Pancreas (tissue), 10 donors: Measurements from ENCODE around the gene AFF3. TPM values are rescaled to one million over a fixed set of nuclear protein-coding genes. Genes with fewer than 3 reads are reported as not detected.

Experiments
- ATAC-seq, 4 donors: fragments of 200-7000 bp; cut with Tn5 transposase; one replicate each; pipeline versions ENCODE4 v1.8.0 to v1.9.1; 2020; ENCODE audit warnings: mild to moderate bottlenecking in 4 of 4, moderate library complexity in 4 of 4
- DNase-seq, 6 donors: peaks; one replicate each; pipeline ENCODE4 v3.0.0-alpha.2; 2020
- FAIRE-seq: peaks from 2 replicates; lab custom pipeline; 2012; peaks lifted over from hg19 to GRCh38; lab: Jason Lieb, UNC
- H3K27ac ChIP-seq, 4 donors: fragments of 200-600 bp; sonication (generic); 1 replicate in 3 of 4; 2 replicates in 1 of 4; pipeline versions ENCODE4 v1.5.0 to v1.8.0; 2020
- H3K27me3 ChIP-seq, 4 donors: fragments of 200-600 bp; one replicate each; pipeline ENCODE4 v1.8.0; 2021
- H3K36me3 ChIP-seq, 3 donors: fragments of 200-600 bp; sonication (generic) in 1 of 3; one replicate each; pipeline versions ENCODE4 v1.5.0 to v1.8.0; 2020 to 2021
- H3K4me1 ChIP-seq, 3 donors: fragments of 200-600 bp; one replicate each; pipeline ENCODE4 v1.8.0; 2021
- H3K4me3 ChIP-seq, 4 donors: fragments of 200-600 bp; sonication (generic) in 2 of 4; one replicate each; pipeline versions ENCODE4 v1.5.0 to v1.8.0; 2020 to 2021
- H3K9me3 ChIP-seq, 4 donors: fragments of 200-600 bp; one replicate each; pipeline ENCODE4 v1.8.0; 2021
- CTCF ChIP-seq, 4 donors: fragments of 200-600 bp; sonication (generic) in 3 of 4; IDR thresholded peaks; one replicate each; pipeline versions ENCODE4 v1.5.0 to v1.8.0; 2021; ENCODE audit warnings: antibody characterized with exemption in 4 of 4
- WGBS, 2 donors: extraction: QIAGEN DNeasy Blood & Tissue Kit; methylation state at CpG; one replicate each; pipeline ENCODE4 v1.1.7; 2013; 5-methylcytosine and 5-hydroxymethylcytosine counted together
- intact Hi-C, 3 donors: fragments of 100-400 bp; cut with DNase I; formaldehyde crosslinking; loops; one replicate each; pipeline versions ENCODE4 v1.11.1 to v1.14.2; 2022
- polyA plus RNA-seq, 2 donors: library from polyadenylated mRNA; stranded (reverse); fragments of 200-250 nt; gene quantifications; one replicate each; pipeline ENCODE4 v1.2.3, GENCODE V29; 2013
- total RNA-seq, 6 donors: library from RNA; stranded (reverse); fragmentation: NEBNext Ultra II Directional in 4 of 6; extraction: Animal tissue kit (Norgen Biotek cat#: 25700) in 4 of 6; gene quantifications; one replicate each; pipeline versions ENCODE4 v1.2.1 to v1.2.4, GENCODE V29; 2021 to 2023
- donor health status: healthy with polysubstance abuse.
- donor health status: DM: no; HTN: no; CAD: no; lungs with moderate emphysema.
- donor health status: DM: no; HTN: no; CAD: no.
- donor health status: control.
- donor health status: control.
- donor health status: Bipolar disorder and iron deficiency.
- donor health status: DM: yes; HTN: yes; CAD: no.
- donor health status: DM: no; HTN: no; CAD: no.
- donor health status: DM: no; HTN: no; CAD: no.
- donor health status: DM: yes; HTN: yes; CAD: no.

The AFF3 gene
- total and polyA plus RNA-seq, 8 donors: 0.19 to 1.1 (median 0.54) TPM

GRCh38 chr2:99900556-99900955 is 241.8 kb downstream of the AFF3 start:
- Histone ChIP-seq H3K36me3 (no peaks in the 10 kb centered on the region), H3K27ac (no peak overlapping the region), H3K4me3 (no peak overlapping the region), H3K4me1 (peaks cover 0 to 6% (median 0%) of the 10 kb centered on the region in 3 donors), H3K27me3 (no peaks in the 10 kb centered on the region), H3K9me3 (no peaks in the 10 kb centered on the region)
- ATAC-seq (peak in 3 of 4 donors; percentile 60 to 79 (median 73)), FAIRE-seq (no peak), DNase-seq (peak in 1 of 6 donors; percentile 14)
- intact Hi-C loops: no loop called here
- no peak for TF ChIP-seq CTCF (IDR thresholded peaks at IDR 0.05)
- 76 to 85% methylated on average over 7 of the region's 7 CpGs for WGBS, 2 donors

- DNase-seq: no peak
- TF ChIP-seq CTCF (IDR thresholded peaks at IDR 0.05): no peak
- H3K9me3 ChIP-seq: no peaks in the 10 kb centered on the region
- FAIRE-seq: no peak
- intact Hi-C loops: no loop called here
- no peak overlapping the region for H3K27ac ChIP-seq
- H3K36me3 ChIP-seq: no peaks in the 10 kb centered on the region
- H3K4me3 ChIP-seq: no peak overlapping the region
- no peak for ATAC-seq
- H3K4me1 ChIP-seq: peaks cover 0 to 6% (median 0%) of the 10 kb centered on the region in 3 donors
- no peaks in the 10 kb centered on the region for H3K27me3 ChIP-seq
- WGBS, 2 donors: 60 to 64% methylated on average over 3 of the region's 3 CpGs
Measured at GRCh38 chr2:99899882-99900281, 242.5 kb downstream of the AFF3 start.

- intact Hi-C loops: no loop called here
- ATAC-seq: peak in 3 of 4 donors; percentile 22 to 61 (median 47)
Measured at GRCh38 chr2:99899058-99899855, 243.1 kb downstream of the AFF3 start.

DNA sequence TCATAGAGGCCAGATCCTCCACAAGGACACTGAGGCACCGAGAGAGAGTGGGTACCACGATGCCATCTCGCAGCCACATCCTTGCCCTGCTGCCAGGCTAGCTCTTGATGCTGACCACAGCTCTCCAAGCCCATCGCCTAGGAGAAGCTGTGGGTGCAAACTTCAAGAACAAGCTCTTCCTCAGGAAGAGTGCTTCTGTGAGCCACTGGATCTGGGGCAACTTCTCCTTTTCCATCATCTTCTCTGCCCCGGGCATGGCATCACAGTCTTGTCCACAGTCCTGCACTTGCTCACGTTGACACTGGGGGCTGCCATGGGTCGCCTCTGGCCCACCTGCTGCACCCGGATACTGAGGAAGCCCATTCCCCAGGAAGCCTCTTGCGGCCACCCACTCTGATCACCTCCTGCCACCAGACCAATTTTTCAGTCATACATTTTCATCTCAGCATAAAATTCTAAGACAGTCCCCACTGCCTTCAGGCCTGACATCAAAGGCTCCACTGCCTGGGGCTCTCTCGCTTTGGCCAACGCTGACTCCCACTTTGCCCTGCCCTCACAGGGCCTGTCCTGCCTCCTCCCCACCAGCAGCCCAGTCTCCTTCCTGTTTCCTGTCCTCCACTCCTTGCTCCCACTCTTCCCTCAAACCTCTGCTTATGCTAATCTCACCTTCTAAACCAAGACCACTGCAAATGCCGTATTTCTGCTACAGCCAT is 243.9 kb downstream of the AFF3 start:
- no peaks in the 10 kb centered on the region for H3K36me3 ChIP-seq
- FAIRE-seq (no peak), ATAC-seq (peak in 2 of 4 donors; percentile 30 to 49), DNase-seq (no peak)
- intact Hi-C loops: no loop called here
- no peak for TF ChIP-seq CTCF (IDR thresholded peaks at IDR 0.05)
- H3K4me3 ChIP-seq: no peak overlapping the region
- no peaks in the 10 kb centered on the region for H3K27me3 ChIP-seq
- no peaks in the 10 kb centered on the region for H3K9me3 ChIP-seq
- peaks cover 0 to 6% (median 0%) of the 10 kb centered on the region in 3 donors for H3K4me1 ChIP-seq
- no peak overlapping the region for H3K27ac ChIP-seq
- 84 to 85% methylated on average over 12 of the region's 12 CpGs for WGBS, 2 donors

More at GRCh38 chr2:99899058-99899855, 243.1 kb downstream of the AFF3 start:
- Histone ChIP-seq H3K4me1 (peaks cover 0 to 6% (median 0%) of the 10 kb centered on the region in 3 donors), H3K27me3 (no peaks in the 10 kb centered on the region), H3K4me3 (no peak overlapping the region), H3K36me3 (no peaks in the 10 kb centered on the region), H3K9me3 (no peaks in the 10 kb centered on the region), H3K27ac (no peak overlapping the region)
- FAIRE-seq (no peak), DNase-seq (no peak)
- 15% methylated on average over 5 of the region's 5 CpGs for WGBS, 2 donors
- TF ChIP-seq CTCF (IDR thresholded peaks at IDR 0.05): no peak
